ENCODE results near the gene FXR2.
"Not testable (repeated sequence)": the region's sequence is repeated elsewhere in the genome, so short reads cannot be mapped to it uniquely, and the experiment has no call there.

Gene FXR2

GRCh38 chr17:7614425-7615264, at the start of gene FXR2:
Gene FXR2 (minus strand): TSS chr17:7614897. CDS start chr17:7614532, 365 bp downstream.
- peak; percentile 98 for DNase-seq (ENCODE audit: low read depth)

GRCh38 chr17:7656958-7657609, 42.4 kb upstream of the FXR2 start:
- no peak for DNase-seq (ENCODE audit: low read depth)

GRCh38 chr17:7655541-7655840, 40.8 kb upstream of the FXR2 start:
- DNase-seq (ENCODE audit: low read depth): no peak

GRCh38 chr17:7654832-7655540, 40.3 kb upstream of the FXR2 start:
- DNase-seq (ENCODE audit: low read depth): no peak

GRCh38 chr17:7652388-7653356, 38.0 kb upstream of the FXR2 start:
- no peak for DNase-seq (ENCODE audit: low read depth)

DNA sequence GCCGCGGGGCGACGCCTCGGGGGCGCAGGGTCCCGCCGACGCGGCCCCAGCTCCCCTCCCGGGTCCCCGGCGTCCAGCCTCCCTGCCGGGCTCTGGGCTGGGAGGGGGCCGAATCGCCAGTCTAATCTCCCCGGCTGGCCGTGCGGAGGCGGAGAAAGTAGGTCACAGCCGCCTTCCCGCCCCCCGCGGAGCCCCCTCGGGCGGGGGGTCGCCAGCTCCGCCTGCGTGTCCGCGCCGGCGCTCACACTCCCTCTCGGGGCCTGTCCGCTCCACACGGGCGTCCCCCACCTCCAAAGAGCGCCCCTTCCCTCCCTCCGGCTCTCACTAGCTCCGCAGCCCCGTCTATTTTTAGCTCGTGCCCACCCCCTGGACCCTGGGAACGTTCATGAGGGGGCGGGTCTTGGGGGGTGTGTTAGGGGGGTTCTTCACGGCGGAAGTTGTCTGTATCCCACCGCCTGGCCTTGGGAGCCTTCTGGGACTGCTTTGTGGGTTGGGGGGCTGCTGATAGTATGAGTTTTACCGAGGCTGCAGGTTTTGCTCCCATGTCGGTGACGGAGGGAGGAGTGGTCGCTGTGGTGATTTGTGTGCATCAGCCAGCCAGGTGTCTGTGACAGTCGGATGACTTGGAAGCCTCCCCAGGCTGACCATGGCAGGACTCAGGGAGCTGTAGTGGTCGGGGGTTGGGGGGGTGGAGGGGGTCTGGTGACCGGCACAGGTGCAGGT, 37.1 kb upstream of the FXR2 start:
- DNase-seq (ENCODE audit: low read depth): no peak

DNA sequence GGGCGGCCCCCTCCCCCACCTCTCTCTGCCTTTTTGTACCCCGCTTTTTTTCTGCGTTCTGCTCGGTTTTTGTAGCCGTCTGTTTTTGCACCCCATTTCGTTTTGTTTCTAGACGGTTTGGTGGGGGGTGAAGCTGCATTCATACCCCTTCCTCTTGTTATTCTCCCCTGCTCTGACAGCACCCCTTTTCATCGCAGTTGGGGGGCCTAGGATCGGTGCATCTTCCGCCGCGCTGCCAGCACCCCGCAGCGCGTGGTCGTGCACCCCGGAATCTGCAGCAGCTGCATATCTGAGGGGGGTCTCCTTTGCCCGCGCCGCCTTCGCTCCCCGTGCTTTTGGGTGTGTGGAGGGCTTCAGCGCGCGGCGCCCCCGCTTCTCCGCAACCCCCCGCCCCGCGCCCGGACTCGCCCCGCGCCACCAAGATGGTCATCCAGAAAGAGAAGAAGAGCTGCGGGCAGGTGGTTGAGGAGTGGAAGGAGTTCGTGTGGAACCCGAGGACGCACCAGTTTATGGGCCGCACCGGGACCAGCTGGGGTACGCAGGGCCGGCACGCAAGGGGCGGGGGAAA, 36.5 kb upstream of the FXR2 start:
- no peak for DNase-seq (ENCODE audit: low read depth)

GRCh38 chr17:7650509-7651096, 35.9 kb upstream of the FXR2 start, which contains the start of gene ATP1B2:
Gene ATP1B2 (plus strand): TSS chr17:7650926. CDS start chr17:7651519, 593 bp downstream.
- peak; percentile 57 for DNase-seq (ENCODE audit: low read depth)

DNA sequence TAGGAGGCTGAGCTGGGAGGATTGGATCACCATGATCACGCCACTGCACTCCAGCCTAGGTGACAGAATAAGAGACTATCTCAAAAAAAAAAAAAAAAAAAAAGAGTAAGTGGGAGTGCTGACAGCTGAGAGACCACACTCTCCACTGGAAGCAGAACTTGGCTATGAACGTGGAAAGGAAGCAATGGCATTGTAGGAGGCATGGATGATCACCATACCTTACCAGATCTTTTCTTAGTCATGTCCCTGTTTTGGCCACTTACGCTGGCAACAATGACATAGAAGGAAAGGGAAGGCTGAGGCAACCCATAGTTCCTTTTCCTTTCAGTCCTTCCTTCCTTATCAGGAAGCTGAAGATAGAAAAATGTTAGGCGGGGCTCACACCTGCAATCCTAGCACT, 32.3 kb upstream of the FXR2 start:
- DNase-seq (ENCODE audit: low read depth): no peak

- DNase-seq (ENCODE audit: low read depth): no peak
These were observed 31.8 kb upstream of the FXR2 start for GRCh38 chr17:7646457-7646856.

- DNase-seq (ENCODE audit: low read depth): no peak
These were observed 30.1 kb upstream of the FXR2 start for GRCh38 chr17:7644775-7645174.

GRCh38 chr17:7641635-7642034, 26.9 kb upstream of the FXR2 start:
- not testable (repeated sequence) for DNase-seq (ENCODE audit: low read depth)

- DNase-seq (ENCODE audit: low read depth): no peak
These were observed 26.1 kb upstream of the FXR2 start for GRCh38 chr17:7640783-7641182.

DNA sequence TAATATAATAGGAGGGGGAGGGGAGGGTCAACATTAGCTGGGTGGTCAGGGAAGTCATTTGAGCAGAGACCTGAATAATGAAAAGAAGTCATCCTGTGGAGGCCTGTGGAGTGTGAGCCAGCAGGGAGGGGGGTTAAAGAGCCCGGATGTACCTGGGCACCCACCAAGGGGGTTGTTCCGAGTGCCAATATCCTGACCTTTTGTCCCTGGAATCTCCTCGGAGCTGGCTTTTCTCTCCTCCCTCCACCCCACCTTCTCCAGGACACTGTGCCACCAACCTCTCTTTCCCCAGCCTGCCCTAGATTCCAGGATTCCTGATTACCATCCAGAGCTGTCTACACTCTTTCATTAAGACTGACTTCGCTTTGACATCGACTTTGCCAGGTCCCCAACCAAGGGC, 21.5 kb upstream of the FXR2 start:
- DNase-seq (ENCODE audit: low read depth): no peak

- DNase-seq (ENCODE audit: low read depth): no peak
These were observed 19.7 kb upstream of the FXR2 start for GRCh38 chr17:7634384-7634783.

GRCh38 chr17:7633093-7633492, 18.4 kb upstream of the FXR2 start:
- no peak for DNase-seq (ENCODE audit: low read depth)

- no peak for DNase-seq (ENCODE audit: low read depth)
These were observed 17.8 kb upstream of the FXR2 start for GRCh38 chr17:7632492-7632894.

GRCh38 chr17:7631398-7632380, 17.0 kb upstream of the FXR2 start:
- no peak for DNase-seq (ENCODE audit: low read depth)

DNA sequence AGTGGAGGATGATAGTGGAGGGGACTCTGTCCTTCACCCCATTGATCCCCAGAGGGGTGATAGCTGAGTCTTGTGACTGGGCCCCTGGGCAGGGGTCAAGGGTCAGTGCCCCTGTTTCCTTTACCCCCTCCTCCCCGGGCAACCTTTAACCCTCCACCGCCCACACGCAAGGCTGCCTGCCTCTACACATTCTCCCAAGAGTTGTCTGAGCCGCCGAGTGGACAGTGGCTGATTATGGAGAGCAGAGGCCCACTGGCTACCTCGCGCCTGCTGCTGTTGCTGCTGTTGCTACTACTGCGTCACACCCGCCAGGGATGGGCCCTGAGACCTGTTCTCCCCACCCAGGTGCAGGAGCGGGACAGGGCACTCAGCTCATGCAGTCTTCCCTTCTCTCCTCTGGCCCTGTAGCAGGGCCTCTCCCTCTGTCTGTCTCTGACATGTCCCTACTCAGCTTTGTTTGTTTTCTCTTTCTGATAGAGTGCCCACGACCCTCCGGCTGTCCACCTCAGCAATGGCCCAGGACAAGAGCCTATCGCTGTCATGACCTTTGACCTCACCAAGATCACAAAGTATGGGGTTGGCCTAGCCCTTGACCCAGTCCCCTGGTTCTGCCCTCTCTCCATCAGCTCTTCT, 15.4 kb upstream of the FXR2 start, which contains the start of gene SHBG:
TSS of gene SHBG (plus strand) at position 197 of the 633 bp plus-strand sequence. CDS start at position 235, 38 bp downstream.
- no peak for DNase-seq (ENCODE audit: low read depth)
